Muscle layer of duodenum (tissue), 2 donors: ENCODE data around the gene PRR18.
"Not testable (repeated sequence)": the region's sequence is repeated elsewhere in the genome, so short reads cannot be mapped to it uniquely, and the experiment has no call there.

Experiments
- H3K27ac ChIP-seq: one replicate; pipeline ENCODE4 v1.7.0; 2013; ENCODE audit warnings: mild to moderate bottlenecking, low read length
- H3K27me3 ChIP-seq: one replicate; pipeline ENCODE4 v1.7.0; 2013; ENCODE audit warnings: low read depth, mild to moderate bottlenecking, control low read depth, low read length
- H3K36me3 ChIP-seq, 2 donors: one replicate each; pipeline ENCODE4 v1.7.0; 2013; ENCODE audit warnings: low read length in 2 of 2, control low read depth in 1 of 2, mild to moderate bottlenecking in 1 of 2; ENCODE audit not compliant: insufficient read depth in 2 of 2, control insufficient read depth in 1 of 2
- H3K4me1 ChIP-seq, 2 donors: one replicate each; pipeline ENCODE4 v1.7.0; 2013; ENCODE audit warnings: low read length in 2 of 2, mild to moderate bottlenecking in 2 of 2, control low read depth in 1 of 2, moderate library complexity in 1 of 2; ENCODE audit not compliant: insufficient read depth in 2 of 2, control insufficient read depth in 1 of 2
- H3K4me3 ChIP-seq, 2 donors: one replicate each; pipeline ENCODE4 v1.7.0; 2013; ENCODE audit warnings: low read length in 2 of 2, low read depth in 1 of 2, mild to moderate bottlenecking in 1 of 2
- H3K9me3 ChIP-seq, 2 donors: one replicate each; pipeline ENCODE4 v1.7.0; 2013; ENCODE audit warnings: low read length in 2 of 2, control low read depth in 1 of 2, mild to moderate bottlenecking in 1 of 2; ENCODE audit not compliant: control insufficient read depth in 1 of 2
- donor health status: healthy.

Gene PRR18

DNA sequence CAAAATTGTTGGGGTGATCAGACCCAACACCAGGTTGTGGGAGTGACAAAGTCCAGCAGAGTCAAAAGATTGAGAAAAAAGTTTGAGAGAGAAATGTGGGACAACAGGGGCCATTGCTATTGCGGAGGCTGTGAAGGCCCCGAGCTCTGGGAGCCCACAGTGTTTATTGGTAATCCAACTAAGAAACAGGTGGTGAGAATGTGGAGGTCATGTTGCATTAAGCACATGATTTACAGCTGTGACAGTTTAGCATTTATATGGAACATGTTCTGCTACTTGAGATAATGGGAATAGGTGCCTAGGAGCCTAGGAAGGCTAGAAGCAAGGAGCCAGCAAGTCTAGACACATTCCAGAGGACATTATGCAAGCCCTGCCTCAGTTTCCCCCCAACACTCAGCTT lies 36.7 kb upstream of the PRR18 start:
- H3K9me3 ChIP-seq, H3K27me3 ChIP-seq, H3K27ac ChIP-seq, H3K4me3 ChIP-seq, H3K36me3 ChIP-seq: not testable (repeated sequence)
- peaks cover 6 to 17% of the 10 kb centered on the region in 2 donors for H3K4me1 ChIP-seq

DNA sequence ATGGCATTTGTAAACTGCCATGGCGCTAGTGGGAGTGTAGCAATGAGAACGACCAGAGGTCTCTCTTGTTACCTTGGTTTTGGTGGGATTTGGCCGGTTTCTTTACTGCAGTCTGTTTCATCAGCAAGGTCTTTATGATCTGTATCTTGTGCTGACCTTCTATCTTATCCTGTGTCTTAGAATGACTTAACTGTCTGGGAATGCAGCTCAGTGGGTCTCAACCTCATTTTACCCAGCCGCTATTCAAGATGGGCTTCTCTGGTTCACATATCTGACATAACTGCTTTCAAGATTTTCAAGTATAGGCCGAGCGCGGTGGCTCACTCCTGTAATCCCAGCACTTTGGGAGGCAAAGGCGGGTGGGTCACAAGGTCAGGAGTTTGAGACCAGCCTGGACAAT lies 36.0 kb upstream of the PRR18 start:
- Histone ChIP-seq H3K4me1 (peaks cover 6 to 17% of the 10 kb centered on the region in 2 donors), H3K9me3 (no peaks in the 10 kb centered on the region), H3K27ac (no peak overlapping the region), H3K36me3 (no peaks in the 10 kb centered on the region), H3K27me3 (no peaks in the 10 kb centered on the region), H3K4me3 (no peak overlapping the region)

DNA sequence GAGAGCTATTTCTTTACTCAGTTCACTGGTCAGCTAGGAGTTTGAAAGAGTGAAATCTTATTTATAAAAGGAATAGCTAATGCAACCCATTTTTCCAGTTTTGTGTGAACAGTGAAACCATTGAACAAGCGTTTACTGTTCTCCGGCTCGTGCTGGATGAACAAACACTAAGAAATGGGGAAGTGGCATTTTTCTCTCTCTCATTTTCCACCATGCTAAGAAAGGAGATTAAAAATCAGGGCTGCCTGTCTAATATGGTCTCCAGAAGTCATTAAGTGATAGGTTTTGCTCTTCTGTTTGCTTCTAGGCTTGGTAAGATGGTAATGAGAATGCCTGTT lies 34.9 kb upstream of the PRR18 start:
- peak overlapping the region; percentile 92 to 94 for H3K4me3 ChIP-seq
- H3K27ac ChIP-seq, result peak overlapping the region; percentile 91

DNA sequence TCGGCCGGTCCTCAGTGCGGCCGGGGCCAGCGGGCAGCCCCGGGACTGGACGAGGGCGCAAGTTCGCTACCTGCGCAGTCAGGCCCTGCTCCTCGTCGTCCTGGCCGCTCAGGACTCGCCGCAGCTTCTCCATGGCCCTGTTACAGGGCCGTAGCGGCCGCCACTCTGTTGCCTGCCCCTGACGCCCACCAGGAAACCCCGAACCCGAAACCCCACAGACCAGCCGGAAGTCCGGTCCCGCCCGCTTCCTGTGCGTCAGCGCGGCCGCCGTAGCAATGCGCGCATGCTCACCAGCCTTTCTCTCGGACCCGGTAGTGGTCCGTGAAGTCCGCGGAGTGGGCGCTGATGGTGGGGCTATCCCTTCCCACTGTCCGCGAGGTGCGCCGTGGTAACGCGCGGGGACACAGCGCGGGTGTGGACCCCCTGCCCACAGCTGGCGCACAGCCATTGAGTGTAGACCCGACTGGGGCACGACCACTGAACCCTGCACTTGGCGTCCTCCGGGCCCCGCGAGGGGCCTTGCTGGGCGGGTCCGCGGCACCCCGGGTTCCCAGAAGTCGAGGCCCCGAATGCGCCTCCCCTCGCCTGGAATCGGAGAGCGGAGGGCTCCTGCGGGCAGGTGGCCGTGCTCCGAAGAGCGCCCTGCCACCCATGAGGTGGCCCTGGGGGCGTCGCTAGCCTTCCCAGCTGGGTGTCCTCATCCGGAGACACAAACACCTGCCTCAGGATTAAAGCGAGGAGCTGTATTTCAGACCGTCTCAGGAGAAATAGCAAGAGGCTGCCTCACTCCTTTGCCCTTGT lies 34.4 kb upstream of the PRR18 start, which contains the start of gene SFT2D1:
SFT2D1 (minus strand) TSS at position 197 of the 801 bp plus-strand sequence; CDS start at position 133, 64 bp downstream.
- H3K36me3 ChIP-seq, result peaks cover 0 to 3% of the 10 kb centered on the region in 2 donors
- H3K27me3 ChIP-seq, result no peaks in the 10 kb centered on the region
- H3K4me3 ChIP-seq, result peak within 1 kb of the TSS; percentile 92 to 94
- H3K9me3 ChIP-seq, result no peaks in the 10 kb centered on the region
- peaks cover 6 to 26% of the 10 kb centered on the region in 2 donors for H3K4me1 ChIP-seq
- H3K27ac ChIP-seq, result peak within 1 kb of the TSS; percentile 91

More for the DNA sequence above, 34.9 kb upstream of the PRR18 start:
- Histone ChIP-seq H3K9me3 (no peaks in the 10 kb centered on the region), H3K27me3 (no peaks in the 10 kb centered on the region), H3K36me3 (no peaks in the 10 kb centered on the region), H3K4me1 (peaks cover 6 to 26% of the 10 kb centered on the region in 2 donors)

- Histone ChIP-seq H3K9me3 (no peaks in the 10 kb centered on the region), H3K27me3 (no peaks in the 10 kb centered on the region), H3K4me3 (peak overlapping the region; percentile 92 to 94), H3K27ac (peak overlapping the region; percentile 91), H3K36me3 (peaks cover 0 to 7% of the 10 kb centered on the region in 2 donors), H3K4me1 (peaks cover 6 to 26% of the 10 kb centered on the region in 2 donors)
These were observed 33.8 kb upstream of the PRR18 start for GRCh38 chr6:166341977-166342348.

DNA sequence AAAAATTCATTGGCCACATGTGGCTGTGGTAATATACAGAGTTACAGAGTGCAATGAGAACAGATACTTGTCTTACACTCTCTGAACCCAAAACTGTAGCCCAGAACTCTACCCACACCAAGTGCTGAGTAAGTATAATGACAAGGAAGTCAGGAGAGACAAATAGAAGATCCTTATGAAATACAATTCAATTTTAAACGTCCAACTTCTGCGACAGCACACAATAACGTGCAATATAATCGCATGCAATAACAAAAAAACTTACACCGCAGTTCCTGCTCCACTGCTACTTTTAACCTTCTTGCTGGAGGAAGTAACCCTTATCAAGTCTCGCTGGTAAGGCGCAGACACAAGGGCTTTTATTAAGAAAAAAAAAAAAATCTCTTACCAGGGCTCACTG lies 33.3 kb upstream of the PRR18 start:
- Histone ChIP-seq H3K27me3 (no peaks in the 10 kb centered on the region), H3K9me3 (no peaks in the 10 kb centered on the region), H3K36me3 (peaks cover 0 to 7% of the 10 kb centered on the region in 2 donors), H3K4me1 (peaks cover 6 to 26% of the 10 kb centered on the region in 2 donors), H3K27ac (peak overlapping the region; percentile 91), H3K4me3 (peak overlapping the region; percentile 92 to 94)

DNA sequence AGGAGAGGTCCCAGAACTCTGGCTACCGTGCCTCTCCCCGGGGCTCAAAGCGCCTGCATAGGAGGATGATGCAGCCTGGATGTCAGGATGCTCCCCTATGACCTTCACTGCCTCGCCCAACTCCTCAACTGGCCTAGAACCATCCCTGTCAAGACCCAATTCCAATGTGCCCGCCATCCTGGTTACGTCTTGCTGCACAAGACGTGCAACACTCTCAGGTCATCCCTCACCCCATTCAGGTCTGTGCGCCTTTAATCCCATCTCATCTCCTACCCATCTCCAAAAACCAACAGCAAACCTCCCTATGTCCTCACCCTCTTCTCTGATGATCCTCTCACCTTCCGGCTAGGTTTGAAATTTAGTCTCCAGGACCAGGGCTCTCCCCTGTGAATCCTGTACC lies 30.7 kb upstream of the PRR18 start:
- Histone ChIP-seq H3K36me3 (peaks cover 0 to 7% of the 10 kb centered on the region in 2 donors), H3K27me3 (no peaks in the 10 kb centered on the region), H3K27ac (no peak overlapping the region), H3K4me1 (peaks cover 6 to 27% of the 10 kb centered on the region in 2 donors), H3K9me3 (no peaks in the 10 kb centered on the region), H3K4me3 (no peak overlapping the region)

DNA sequence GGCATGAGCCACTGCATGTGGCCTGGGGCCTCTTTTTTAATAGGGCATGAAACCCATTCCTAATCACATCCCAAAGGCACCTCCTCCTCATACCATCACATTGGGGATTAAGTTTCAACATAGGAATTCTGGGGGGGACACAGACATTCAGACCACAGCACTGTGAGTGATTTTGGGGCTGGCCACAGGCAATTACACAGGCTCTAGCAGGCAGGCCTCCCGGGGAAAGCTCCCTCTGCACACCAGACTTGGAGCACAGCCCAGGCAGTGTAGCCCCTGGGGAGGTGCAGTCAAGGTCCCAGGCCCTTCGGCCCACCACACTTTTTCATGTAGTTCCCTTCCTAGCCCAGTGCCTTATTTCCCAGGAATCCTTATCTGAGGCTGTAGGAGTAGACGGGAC lies 28.7 kb upstream of the PRR18 start:
- Histone ChIP-seq H3K27ac (no peak overlapping the region), H3K4me3 (no peak overlapping the region), H3K4me1 (peaks cover 6 to 35% of the 10 kb centered on the region in 2 donors), H3K9me3 (no peaks in the 10 kb centered on the region), H3K27me3 (no peaks in the 10 kb centered on the region), H3K36me3 (peaks cover 0 to 7% of the 10 kb centered on the region in 2 donors)

- Histone ChIP-seq H3K9me3 (no peaks in the 10 kb centered on the region), H3K4me3 (no peak overlapping the region), H3K27ac (no peak overlapping the region), H3K27me3 (no peaks in the 10 kb centered on the region), H3K4me1 (peaks cover 4 to 27% of the 10 kb centered on the region in 2 donors), H3K36me3 (peaks cover 0 to 7% of the 10 kb centered on the region in 2 donors)
These were observed 27.4 kb upstream of the PRR18 start for GRCh38 chr6:166335378-166336302.

GRCh38 chr6:166334878-166335277 lies 26.7 kb upstream of the PRR18 start:
- Histone ChIP-seq H3K27me3 (no peaks in the 10 kb centered on the region), H3K36me3 (peaks cover 0 to 7% of the 10 kb centered on the region in 2 donors), H3K4me3 (no peak overlapping the region), H3K27ac (no peak overlapping the region), H3K4me1 (peaks cover 0 to 26% of the 10 kb centered on the region in 2 donors), H3K9me3 (no peaks in the 10 kb centered on the region)
